NCI-H2196 (cell line): ENCODE data around the gene DKK3.

ENCODE experiments used
- DNase-seq: peaks from one replicate; lab custom pipeline; 2025; ENCODE audit not compliant: unreplicated experiment; lab: John Stamatoyannopoulos, UW

Gene DKK3

GRCh38 chr11:11946878-11947277, 61.5 kb downstream of the DKK3 start:
- DNase-seq = no peak

GRCh38 chr11:11946180-11946579, 62.2 kb downstream of the DKK3 start:
- DNase-seq = no peak

- no peak for DNase-seq
These were observed 64.0 kb downstream of the DKK3 start for GRCh38 chr11:11944444-11944843.

GRCh38 chr11:11942668-11943067, 65.8 kb downstream of the DKK3 start:
- no peak for DNase-seq

- no peak for DNase-seq
These were observed 67.9 kb downstream of the DKK3 start for GRCh38 chr11:11940551-11940950.

GRCh38 chr11:11937957-11938356, 70.5 kb downstream of the DKK3 start:
- DNase-seq = no peak

- no peak for DNase-seq
These were observed 71.0 kb downstream of the DKK3 start for GRCh38 chr11:11937433-11937832.

- DNase-seq = no peak
These were observed 72.9 kb downstream of the DKK3 start for GRCh38 chr11:11935536-11935935.

GRCh38 chr11:11931461-11932055, 76.9 kb downstream of the DKK3 start:
- DNase-seq = peak; percentile 18

- DNase-seq = no peak
These were observed 78.5 kb downstream of the DKK3 start for GRCh38 chr11:11929920-11930319.

- DNase-seq = no peak
These were observed 84.6 kb downstream of the DKK3 start for GRCh38 chr11:11923828-11924227.

- DNase-seq = no peak
These were observed 91.4 kb downstream of the DKK3 start for GRCh38 chr11:11916981-11917399.

GRCh38 chr11:11915625-11916024, 92.8 kb downstream of the DKK3 start:
- no peak for DNase-seq

- no peak for DNase-seq
These were observed 95.0 kb downstream of the DKK3 start for GRCh38 chr11:11913395-11913794.
